Tibial nerve (tissue), 4 donors: ENCODE measurements around the gene RGS17. TPM values are rescaled to one million over a fixed set of nuclear protein-coding genes. Genes with fewer than 3 reads are reported as not detected.

ENCODE experiments used
- DNase-seq, 2 donors: peaks; one replicate each; pipeline ENCODE4 v3.0.0-alpha.2; 2019; ENCODE audit warnings: low spot score in 2 of 2
- H3K27ac ChIP-seq, 4 donors: fragments of 200-600 bp; sonication (generic) in 3 of 4; one replicate each; pipeline ENCODE4 v1.5.1; 2017 to 2019; ENCODE audit warnings: mild to moderate bottlenecking in 1 of 4
- H3K27me3 ChIP-seq, 2 donors: fragments of 200-600 bp; sonication (generic) in 1 of 2; one replicate each; pipeline versions ENCODE4 v1.5.1 to v1.6.0; 2017 to 2019
- H3K36me3 ChIP-seq, 3 donors: fragments of 200-600 bp; sonication (generic); one replicate each; pipeline ENCODE4 v1.5.1; 2018 to 2019
- H3K4me1 ChIP-seq, 4 donors: fragments of 200-600 bp; sonication (generic) in 3 of 4; one replicate each; pipeline ENCODE4 v1.5.1; 2017 to 2019
- H3K4me3 ChIP-seq, 4 donors: fragments of 200-600 bp; sonication (generic) in 3 of 4; one replicate each; pipeline ENCODE4 v1.5.1; 2017 to 2019; ENCODE audit warnings: mild to moderate bottlenecking in 1 of 4, moderate library complexity in 1 of 4
- H3K9me3 ChIP-seq, 4 donors: fragments of 200-600 bp; sonication (generic) in 3 of 4; one replicate each; pipeline ENCODE4 v1.5.1; 2017 to 2019
- CTCF ChIP-seq, 5 experiments: fragments of 200-600 bp in 3 of 5; fragments of 450-650 bp in 2 of 5; sonication (generic) in 3 of 5; IDR thresholded peaks; one replicate each; pipeline ENCODE4 v1.5.1; 2016 to 2019; ENCODE audit warnings: antibody characterized with exemption in 5 of 5, mild to moderate bottlenecking in 3 of 5, moderate library complexity in 2 of 5
- EP300 ChIP-seq, 2 donors: sonication (generic); formaldehyde crosslinking; IDR thresholded peaks; one replicate each; pipeline ENCODE4 v1.6.1; 2017; ENCODE audit warnings: antibody characterized with exemption in 2 of 2, mild to moderate bottlenecking in 1 of 2
- POLR2A ChIP-seq, 2 donors: fragments of 450-650 bp; IDR thresholded peaks; one replicate each; pipeline ENCODE4 v1.6.1; 2017; ENCODE audit warnings: antibody characterized with exemption in 2 of 2, mild to moderate bottlenecking in 2 of 2, moderate library complexity in 2 of 2
- WGBS, 2 donors: methylation state at CpG; one replicate each; pipeline ENCODE4 v1.1.5; 2018; 5-methylcytosine and 5-hydroxymethylcytosine counted together
- total RNA-seq, 4 donors: library from RNA; depleted of rRNA; stranded (reverse); fragments of >200 nt; gene quantifications; one replicate each; pipeline ENCODE4 v1.1.0, GENCODE V29; 2016

The RGS17 gene
- 1 to 10 TPM in 1 of 4 donors, under 1 TPM in 1, not detected in 2; under 0.01 to 3.3 TPM for total RNA-seq

GRCh38 chr6:153131037-153131981 lies at the start of gene RGS17:
Gene RGS17, minus strand, starts transcription at chr6:153131282. Its CDS starts 87,264 bp downstream, at chr6:153044018.
- WGBS, 2 donors: 5 to 14% methylated on average over 13 to 26 of the region's 89 CpGs
- no peak for TF ChIP-seq EP300 (IDR thresholded peaks at IDR 0.05)
- TF ChIP-seq CTCF (IDR thresholded peaks at IDR 0.05): no peak
- TF ChIP-seq POLR2A (IDR thresholded peaks at IDR 0.05): no peak
- Histone ChIP-seq H3K27ac (peak within 1 kb of the TSS in 2 of 4 donors; percentile 34 to 78), H3K4me3 (peak within 1 kb of the TSS; percentile 41 to 64 (median 50)), H3K4me1 (peaks cover 0 to 23% (median 12%) of the 10 kb centered on the region in 4 donors), H3K36me3 (no peaks in the 10 kb centered on the region), H3K9me3 (peaks cover 0 to 10% (median 0%) of the 10 kb centered on the region in 4 donors), H3K27me3 (peaks cover 3 to 36% of the 10 kb centered on the region in 2 donors)
- peak in 1 of 2 donors; percentile 23 for DNase-seq

- TF ChIP-seq CTCF (IDR thresholded peaks at IDR 0.05): no peak
- no peak for TF ChIP-seq POLR2A (IDR thresholded peaks at IDR 0.05)
- TF ChIP-seq EP300 (IDR thresholded peaks at IDR 0.05): no peak
- Histone ChIP-seq H3K27ac (no peak overlapping the region), H3K36me3 (no peaks in the 10 kb centered on the region), H3K4me1 (no peaks in the 10 kb centered on the region), H3K27me3 (no peaks in the 10 kb centered on the region), H3K4me3 (no peak overlapping the region), H3K9me3 (no peaks in the 10 kb centered on the region)
- DNase-seq: no peak
Observed at GRCh38 chr6:153172815-153173214, 41.7 kb upstream of the RGS17 start.

- 84 to 88% methylated on average over 3 of the region's 3 CpGs for WGBS, 2 donors
- no peaks in the 10 kb centered on the region for H3K4me1 ChIP-seq
- no peak overlapping the region for H3K27ac ChIP-seq
- H3K9me3 ChIP-seq: no peaks in the 10 kb centered on the region
- no peak overlapping the region for H3K4me3 ChIP-seq
- no peak for TF ChIP-seq CTCF (IDR thresholded peaks at IDR 0.05)
- TF ChIP-seq EP300 (IDR thresholded peaks at IDR 0.05): no peak
- TF ChIP-seq POLR2A (IDR thresholded peaks at IDR 0.05): no peak
- no peaks in the 10 kb centered on the region for H3K36me3 ChIP-seq
- H3K27me3 ChIP-seq: no peaks in the 10 kb centered on the region
- DNase-seq: no peak
Observed at GRCh38 chr6:153170511-153170910, 39.4 kb upstream of the RGS17 start.

- TF ChIP-seq POLR2A (IDR thresholded peaks at IDR 0.05): no peak
- no peak for TF ChIP-seq EP300 (IDR thresholded peaks at IDR 0.05)
- no peak for TF ChIP-seq CTCF (IDR thresholded peaks at IDR 0.05)
- H3K36me3 ChIP-seq: no peaks in the 10 kb centered on the region
- H3K4me1 ChIP-seq: no peaks in the 10 kb centered on the region
- H3K27me3 ChIP-seq: no peaks in the 10 kb centered on the region
- H3K4me3 ChIP-seq: no peak overlapping the region
- no peak for DNase-seq
- 88 to 97% methylated on average over 1 of the region's 1 CpG for WGBS, 2 donors
- no peaks in the 10 kb centered on the region for H3K9me3 ChIP-seq
- H3K27ac ChIP-seq: no peak overlapping the region
Observed at GRCh38 chr6:153167907-153168306, 36.8 kb upstream of the RGS17 start.
